Measurements from ENCODE around the gene PELI3. TPM values are rescaled to one million over a fixed set of nuclear protein-coding genes. Genes with fewer than 3 reads are reported as not detected.
"Not testable (repeated sequence)": the region's sequence is repeated elsewhere in the genome, so short reads cannot be mapped to it uniquely, and the experiment has no call there.

Gene PELI3
- total and polyA plus RNA-seq, 2 of the 8 experiments (the other 6 are each of a cell fraction or from before 2014, with no cell fraction given), result 5.2 to 7.6 TPM

GRCh38 chr11:66440940-66441282 lies 25.8 kb upstream of the PELI3 start:
- H2AK5ac ChIP-seq (ENCODE audit: low read depth, low read length), result not testable (repeated sequence)

More at GRCh38 chr11:66440940-66441282, 25.8 kb upstream of the PELI3 start:
- not testable (repeated sequence) for H2BK120ac ChIP-seq (replicated peaks; ENCODE audit: low read depth, low read length); H3K56ac ChIP-seq (replicated peaks; ENCODE audit: insufficient read length, low read depth, low read length); H3K4me1 ChIP-seq (replicated peaks in 1 of 4; ENCODE audit: control insufficient read depth in 3 of 4, insufficient read depth in 4 of 4, low read length in 3 of 4); H3K79me1 ChIP-seq (ENCODE audit: low read depth, low read length); H3K4ac ChIP-seq (replicated peaks; ENCODE audit: insufficient read length, low read depth, low read length); H3K9ac ChIP-seq (replicated peaks in 1 of 4; ENCODE audit: extremely low read depth in 1 of 4, low read depth in 3 of 4, low read length in 3 of 4); H3K4me2 ChIP-seq (ENCODE audit: insufficient read depth in 1 of 2, low read depth in 2 of 2, low read length in 2 of 2); H3K4me3 ChIP-seq (ENCODE audit: extremely low read depth in 1 of 4, insufficient read depth in 2 of 4, low read depth in 3 of 4, low read length in 4 of 4); H2BK20ac ChIP-seq (ENCODE audit: low read length); H4K91ac ChIP-seq (replicated peaks; ENCODE audit: insufficient read length, low read length); H3K23ac ChIP-seq (ENCODE audit: insufficient read length); H4K5ac ChIP-seq (ENCODE audit: insufficient read length, low read depth, low read length); H4K20me1 ChIP-seq (replicated peaks in 1 of 2; ENCODE audit: control insufficient read depth in 1 of 2, insufficient read depth in 2 of 2, low read length in 2 of 2); H4K8ac ChIP-seq (ENCODE audit: extremely low read depth, insufficient read depth, low read length); H3K18ac ChIP-seq (ENCODE audit: extremely low read depth, low read length); DNase-seq (ENCODE audit: low read depth in 1 of 2, low spot score in 2 of 2); H3K27ac ChIP-seq (ENCODE audit: low read depth, low read length); H2AFZ ChIP-seq (ENCODE audit: low read length); H3K23me2 ChIP-seq (ENCODE audit: low read depth, low read length); H3K79me2 ChIP-seq (ENCODE audit: control insufficient read depth in 1 of 2, insufficient read depth in 2 of 2, low read length in 2 of 2); H3K14ac ChIP-seq (ENCODE audit: insufficient read length); H3K27me3 ChIP-seq (replicated peaks in 1 of 4; ENCODE audit: control insufficient read depth in 3 of 4, extremely low read depth in 1 of 4, insufficient read depth in 3 of 4, low read length in 3 of 4); H2BK5ac ChIP-seq (ENCODE audit: low read depth, low read length); H2BK15ac ChIP-seq (ENCODE audit: low read length); FAIRE-seq; H2BK12ac ChIP-seq (ENCODE audit: low read depth, low read length)
- peaks cover 3 to 14% (median 11%) of the 10 kb centered on the region in 4 experiments; a peak in 6 of 8 replicates for H3K36me3 ChIP-seq (ENCODE audit: control insufficient read depth in 2 of 4, insufficient read depth in 4 of 4, low read length in 3 of 4)
- 94% methylated on average over 15 of the region's 27 CpGs; no CpG with 5 or more reads in 1 of the 2 experiments for WGBS, 2 experiments (ENCODE audit: extremely low coverage in 1 of 2, insufficient coverage in 1 of 2, insufficient read length in 1 of 2, insufficient replicate concordance in 2 of 2, low coverage in 1 of 2, low lambda C conversion rate in 2 of 2, missing lambda C conversion rate in 1 of 2)
- ChIA-PET CTCF (ENCODE audit: partially characterized antibody) (interaction anchor here (0.8 to 13.7 kb wide), 13 partner anchors 14 to 129 kb away, joined by 3 to 259 read pairs (median 5); partner anchors contain the start of gene NPAS4), POLR2A (ENCODE audit: partially characterized antibody) (interaction anchor here (0.8 to 1.5 kb wide), 4 partner anchors 23 to 241 kb away, joined by 3 to 4 read pairs (median 4); partner anchors contain the start of gene DPP3)
- H3K9me3 ChIP-seq (ENCODE audit: insufficient read depth in 2 of 2, low read depth in 1 of 2, low read length in 1 of 2), result peaks cover 15 to 16% of the 10 kb centered on the region in 2 experiments
